Measurements from ENCODE around the gene GTPBP1.

GTPBP1 gene

GRCh38 chr22:38727530-38728451, 22.0 kb downstream of the GTPBP1 start:
- DNase-seq, result no peak

- DNase-seq, result no peak
These were observed 23.4 kb downstream of the GTPBP1 start for GRCh38 chr22:38728871-38729796.

- DNase-seq, result no peak
These were observed 24.2 kb downstream of the GTPBP1 start for GRCh38 chr22:38729946-38730345.

GRCh38 chr22:38730411-38730871, 24.7 kb downstream of the GTPBP1 start:
- DNase-seq, result no peak

- DNase-seq, result no peak
These were observed 26.0 kb downstream of the GTPBP1 start for GRCh38 chr22:38731703-38732161.

GRCh38 chr22:38732251-38732815, 26.6 kb downstream of the GTPBP1 start:
- DNase-seq, result no peak

- DNase-seq, result peak; percentile 19 to 43
These were observed 27.6 kb downstream of the GTPBP1 start for GRCh38 chr22:38733329-38733723.

GRCh38 chr22:38733724-38734381, 28.1 kb downstream of the GTPBP1 start:
- DNase-seq, result no peak

GRCh38 chr22:38734421-38735100, 28.8 kb downstream of the GTPBP1 start:
- no peak for DNase-seq

- no peak for DNase-seq
These were observed 29.4 kb downstream of the GTPBP1 start for GRCh38 chr22:38735126-38735464.

- DNase-seq, result no peak
These were observed 29.9 kb downstream of the GTPBP1 start for GRCh38 chr22:38735465-38736256.

- peak in 1 of 2 experiments; percentile 7 for DNase-seq
These were observed 30.5 kb downstream of the GTPBP1 start for GRCh38 chr22:38736257-38736570.

- DNase-seq, result no peak
These were observed 31.7 kb downstream of the GTPBP1 start for GRCh38 chr22:38737302-38738060.

GRCh38 chr22:38738475-38739070, 32.8 kb downstream of the GTPBP1 start:
- no peak for DNase-seq

- DNase-seq, result no peak
These were observed 33.7 kb downstream of the GTPBP1 start for GRCh38 chr22:38739300-38740055.

GRCh38 chr22:38740116-38740723, 34.5 kb downstream of the GTPBP1 start:
- no peak for DNase-seq

GRCh38 chr22:38740754-38741153, 35.0 kb downstream of the GTPBP1 start:
- no peak for DNase-seq

GRCh38 chr22:38741166-38741565, 35.4 kb downstream of the GTPBP1 start:
- no peak for DNase-seq

GRCh38 chr22:38741576-38741975, 35.8 kb downstream of the GTPBP1 start:
- DNase-seq, result no peak

All from stimulated activated CD4-positive, alpha-beta T cell treated with anti-CD3 and anti-CD28 coated beads, Interleukin-4, amount 100 ng/mL, for 4 hours (primary cell).